ENCODE measurements around the gene SGSH.

The SGSH gene

GRCh38 chr17:80181431-80181830 is 38.7 kb downstream of the SGSH start:
- no peak for DNase-seq

GRCh38 chr17:80180192-80180591 is 39.9 kb downstream of the SGSH start:
- DNase-seq: no peak

DNA sequence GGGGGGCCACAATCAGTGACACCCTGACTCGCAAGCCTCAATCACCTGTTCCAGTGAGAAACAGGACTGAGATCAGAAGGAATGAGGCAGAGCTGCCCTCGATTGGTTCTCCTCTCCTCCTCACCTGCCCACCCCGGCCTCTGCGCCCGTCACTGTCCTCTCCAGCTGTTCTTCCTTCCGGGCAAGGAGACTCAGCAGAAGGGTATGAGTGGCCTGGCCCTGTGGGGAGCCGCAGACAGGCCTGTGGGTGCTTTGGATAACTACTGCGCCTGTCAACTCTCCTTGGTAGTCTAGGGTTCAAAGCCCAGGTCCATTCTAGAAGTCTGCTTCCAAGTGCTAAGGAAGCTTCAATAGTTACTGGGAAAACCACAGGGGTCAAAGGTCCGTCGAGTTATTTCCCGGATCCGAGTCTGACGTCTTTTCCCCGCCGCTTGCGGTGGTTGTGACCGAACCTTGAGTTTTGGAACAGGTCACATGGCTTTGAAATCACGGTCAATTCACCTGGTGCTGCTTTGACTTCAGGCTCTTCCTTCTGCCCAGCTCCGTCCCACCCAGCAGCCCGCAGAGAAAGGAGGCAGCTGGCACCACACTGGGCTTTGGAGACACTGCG is 42.0 kb downstream of the SGSH start:
- no peak for DNase-seq

GRCh38 chr17:80176757-80177156 is 43.4 kb downstream of the SGSH start:
- DNase-seq: no peak

GRCh38 chr17:80173916-80174315 is 46.2 kb downstream of the SGSH start:
- DNase-seq: no peak

DNA sequence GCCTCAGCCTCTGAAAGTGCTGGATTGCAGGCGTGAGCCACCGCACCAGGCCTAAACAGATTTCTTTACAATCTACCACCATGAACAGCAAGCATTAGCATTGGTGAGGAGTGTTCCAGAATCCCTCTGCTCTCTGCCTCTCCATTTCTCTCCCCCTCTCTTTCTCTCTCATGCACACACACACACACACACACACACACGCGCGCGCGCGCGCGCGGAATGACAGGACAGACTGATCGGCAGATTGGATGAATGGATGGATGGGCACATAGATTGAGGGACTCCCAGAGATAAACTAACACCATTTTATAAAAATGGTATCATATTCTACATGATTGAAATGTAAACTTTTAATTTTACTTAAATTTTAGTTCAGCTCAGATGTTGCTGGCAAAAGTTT is 47.0 kb downstream of the SGSH start:
- no peak for DNase-seq

GRCh38 chr17:80171681-80172080 is 48.5 kb downstream of the SGSH start:
- DNase-seq: no peak

DNA sequence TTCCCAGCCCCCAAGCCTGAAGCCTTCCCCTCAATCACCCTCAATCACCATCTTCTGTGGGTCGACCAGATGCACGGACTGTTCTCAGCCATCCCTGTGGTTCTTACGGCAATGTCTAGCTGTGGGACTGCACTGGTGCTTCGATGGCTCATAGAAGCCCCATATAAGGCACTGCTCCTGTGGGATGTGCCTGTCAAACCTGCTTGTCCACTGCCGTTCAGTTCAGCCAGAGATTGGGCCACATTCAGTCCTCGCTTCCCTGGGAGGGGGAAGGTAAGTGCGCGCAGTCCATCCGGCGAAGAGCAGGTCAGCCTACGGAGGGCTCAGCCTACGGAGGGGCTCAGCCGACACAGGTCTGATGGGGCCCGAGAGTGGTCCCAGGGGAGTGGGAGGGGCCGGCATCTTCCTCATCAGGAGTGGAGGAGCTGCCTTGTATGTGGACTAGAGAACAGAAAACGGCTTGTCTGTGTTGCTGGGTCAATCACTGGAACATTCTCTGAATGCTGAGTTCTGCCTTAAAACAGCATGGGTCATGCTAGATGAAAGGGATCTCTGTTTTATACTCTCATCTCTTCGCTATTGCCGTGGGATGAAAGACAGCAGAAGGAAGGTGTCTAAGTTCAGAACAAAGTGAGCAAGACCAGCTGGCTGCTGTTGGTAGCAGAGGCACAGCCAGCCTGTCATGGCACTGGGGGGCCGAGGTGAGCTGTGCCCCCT is 50.2 kb downstream of the SGSH start, which contains the start of gene CARD14:
TSS of gene CARD14 (plus strand) at position 247 of the 717 bp plus-strand sequence. CDS start 11,409 bp downstream, outside the sequence.
- DNase-seq: no peak

- no peak for DNase-seq
Measured at GRCh38 chr17:80169107-80169506, 51.0 kb downstream of the SGSH start.

DNA sequence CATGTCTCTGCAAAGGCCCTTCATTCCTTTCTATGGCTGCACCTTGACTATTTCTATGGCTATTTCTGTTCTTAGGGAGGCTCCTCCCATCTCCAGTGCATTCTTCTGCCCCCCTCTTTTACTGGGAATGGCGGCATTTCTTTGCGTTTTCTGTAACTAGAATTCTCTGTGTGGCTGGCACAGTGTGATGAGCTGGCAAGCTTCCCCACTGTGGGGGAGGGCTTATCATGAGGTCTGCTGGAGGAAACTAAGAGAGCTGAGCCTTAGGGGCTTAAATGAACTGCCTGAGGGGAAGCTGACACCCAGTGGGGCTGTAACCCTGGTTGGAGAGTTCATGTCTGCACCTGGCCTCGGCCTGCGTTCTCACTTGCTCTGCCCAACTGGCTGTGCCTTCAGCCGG is 51.8 kb downstream of the SGSH start:
- DNase-seq: no peak

DNA sequence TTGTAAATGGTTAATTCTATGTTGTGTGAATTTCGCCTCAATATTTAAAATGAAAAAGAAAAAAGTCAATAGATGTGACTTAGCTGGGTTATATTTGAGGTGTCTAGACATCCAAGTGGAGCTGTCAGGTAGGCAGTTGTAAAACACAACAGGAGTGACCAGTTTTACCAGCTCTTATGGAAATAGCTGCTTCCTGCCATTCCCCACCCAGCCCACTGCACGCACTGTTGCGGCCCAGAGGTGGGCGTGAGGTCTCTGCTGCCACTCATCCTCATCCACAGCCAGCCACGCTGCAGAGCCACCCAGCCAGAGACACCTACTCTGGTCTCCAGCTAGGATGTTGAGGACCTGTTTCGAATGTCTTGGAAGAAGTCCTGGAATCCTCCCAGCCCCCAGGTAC is 53.7 kb downstream of the SGSH start:
- no peak for DNase-seq

GRCh38 chr17:80164185-80164584 is 55.9 kb downstream of the SGSH start:
- DNase-seq: no peak

- DNase-seq: no peak
Measured at GRCh38 chr17:80163336-80163735, 56.8 kb downstream of the SGSH start.

DNA sequence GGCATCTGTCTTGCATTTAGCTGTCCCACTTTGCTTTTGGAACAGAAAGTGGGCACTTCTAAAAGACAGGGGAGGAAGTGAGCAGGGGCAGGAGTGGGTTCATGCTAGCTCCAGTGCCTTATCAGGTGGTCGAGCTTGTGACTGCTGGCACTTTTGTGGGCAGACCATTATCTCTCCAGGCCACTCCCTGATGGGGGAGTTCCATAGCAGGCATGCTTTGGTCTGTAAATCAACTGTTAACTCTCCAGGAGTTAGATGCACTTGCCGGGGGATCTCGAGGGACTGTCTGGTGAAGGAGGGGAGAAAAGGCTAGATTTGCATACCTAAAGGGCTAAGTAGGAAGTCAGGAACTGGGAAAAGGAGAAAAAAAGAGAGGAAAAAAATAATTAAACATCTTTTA is 59.6 kb downstream of the SGSH start:
- DNase-seq: no peak
